NCI-H1930 (cell line): ENCODE data around the gene CIBAR2.

Experiments used
- DNase-seq, 2 experiments: peaks; one replicate each; lab custom pipeline; 2025; lab: John Stamatoyannopoulos, UW

CIBAR2 gene

GRCh38 chr16:85144026-85144915 lies 32.0 kb upstream of the CIBAR2 start:
- DNase-seq, result no peak

DNA sequence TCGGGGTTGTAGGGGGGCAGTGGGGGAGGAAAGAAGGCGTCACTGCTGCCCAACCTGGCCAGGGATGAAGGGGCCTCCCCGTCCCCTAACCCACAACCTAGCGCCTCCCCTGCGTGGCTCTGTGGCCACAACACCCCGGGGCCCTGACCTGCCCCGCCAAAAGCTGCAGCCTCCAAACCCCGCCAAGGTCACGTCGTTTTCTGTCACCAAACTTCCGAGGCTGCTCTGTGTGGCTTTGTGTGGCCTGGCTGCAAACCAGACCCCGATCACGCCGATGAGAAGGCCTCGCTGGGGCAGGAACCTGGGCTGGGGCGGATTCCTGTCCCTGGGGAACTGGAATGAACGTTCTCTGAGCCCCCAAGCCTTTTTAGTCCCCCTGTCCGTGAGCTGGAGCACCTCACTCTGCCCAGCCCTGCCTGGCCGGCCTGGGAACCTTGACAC lies 30.5 kb upstream of the CIBAR2 start:
- no peak for DNase-seq

DNA sequence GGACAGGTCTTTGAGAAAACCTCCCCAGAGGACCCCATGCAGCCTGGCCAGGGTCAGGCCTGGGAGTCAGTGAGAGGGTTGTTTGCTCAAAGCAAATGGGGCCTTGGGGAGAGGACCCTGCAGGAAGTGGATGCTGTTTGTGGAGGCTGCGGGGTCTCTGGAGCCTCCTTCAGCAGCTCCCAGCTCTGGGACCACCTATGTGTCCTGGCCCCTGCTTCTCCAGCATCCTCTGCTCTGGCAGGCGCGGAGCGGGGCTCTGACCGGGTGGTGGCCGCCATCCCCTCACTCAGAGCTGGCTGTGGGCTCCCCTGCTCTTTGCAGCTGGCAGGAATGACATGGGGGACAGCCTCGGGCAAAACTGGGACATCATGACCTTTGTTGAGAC lies 29.8 kb upstream of the CIBAR2 start:
- no peak for DNase-seq

- no peak for DNase-seq
These were observed 29.3 kb upstream of the CIBAR2 start for GRCh38 chr16:85141491-85142128.

DNA sequence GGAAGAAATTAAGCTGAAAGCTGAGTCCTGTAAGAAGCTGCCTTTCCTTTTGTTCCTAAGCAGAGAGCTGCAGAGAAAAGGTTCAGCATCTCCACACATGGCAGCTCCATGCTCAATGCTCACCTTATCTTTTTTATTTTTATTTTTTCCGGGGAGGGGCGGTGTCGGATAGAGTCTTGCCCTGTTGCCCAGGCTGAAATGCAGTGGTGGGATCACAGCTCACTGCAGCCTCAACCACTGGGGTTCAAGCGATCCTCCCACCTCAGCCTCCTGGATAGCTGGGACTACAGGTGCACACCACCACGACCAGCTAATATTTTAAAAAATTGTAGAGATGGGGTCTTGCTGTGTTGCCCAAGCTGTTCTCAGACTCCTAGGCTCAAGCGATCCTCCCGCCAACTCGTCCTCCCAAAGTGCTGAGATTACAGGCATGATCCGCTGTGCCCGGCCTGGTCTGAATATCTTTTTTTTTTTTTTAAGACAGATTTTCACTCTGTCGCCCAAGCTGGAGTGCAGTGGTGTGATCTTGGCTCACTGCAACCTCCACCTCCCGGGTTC lies 28.3 kb upstream of the CIBAR2 start:
- DNase-seq, result no peak

GRCh38 chr16:85139881-85140339 lies 27.6 kb upstream of the CIBAR2 start:
- DNase-seq, result no peak

GRCh38 chr16:85138825-85139627 lies 26.8 kb upstream of the CIBAR2 start:
- DNase-seq, result no peak

GRCh38 chr16:85138073-85138824 lies 26.0 kb upstream of the CIBAR2 start:
- no peak for DNase-seq

DNA sequence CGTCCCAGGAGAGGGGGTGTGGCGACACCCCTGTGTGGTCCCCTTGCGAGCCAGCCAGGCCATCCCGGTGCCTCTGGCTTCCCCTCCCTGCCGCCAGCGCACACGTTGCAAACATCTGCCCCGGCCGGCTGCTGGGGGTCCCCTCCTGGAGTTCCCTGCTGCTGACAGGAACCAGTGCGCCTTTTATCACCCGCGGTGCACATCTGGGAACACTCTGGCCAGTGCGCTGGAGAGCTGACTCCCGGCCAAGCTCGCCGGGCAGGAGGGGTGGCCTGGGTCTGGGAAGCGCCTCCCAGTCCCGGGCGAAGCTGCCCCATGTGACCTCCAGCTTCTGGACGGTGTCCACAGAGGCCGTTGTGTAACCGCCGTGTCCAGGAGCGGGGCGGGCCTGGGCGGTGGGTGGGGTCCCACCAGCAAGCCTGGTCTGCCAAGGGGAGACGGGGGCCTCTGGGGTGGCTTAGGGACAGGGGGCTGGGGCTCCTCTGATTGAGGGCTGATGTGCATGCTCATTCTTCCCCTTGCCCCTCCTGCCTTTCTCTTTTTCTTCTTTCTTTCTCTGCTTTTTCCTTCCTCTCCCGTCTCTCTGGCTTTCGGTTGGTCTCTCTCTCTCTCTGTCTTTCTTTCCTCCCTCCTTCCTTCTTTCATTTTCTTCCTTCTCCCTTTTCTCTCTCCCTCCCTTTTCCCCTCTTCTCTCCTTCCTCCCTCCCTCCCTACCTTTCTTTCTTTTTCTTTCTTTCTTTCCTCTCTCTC lies 25.2 kb upstream of the CIBAR2 start:
- no peak for DNase-seq

DNA sequence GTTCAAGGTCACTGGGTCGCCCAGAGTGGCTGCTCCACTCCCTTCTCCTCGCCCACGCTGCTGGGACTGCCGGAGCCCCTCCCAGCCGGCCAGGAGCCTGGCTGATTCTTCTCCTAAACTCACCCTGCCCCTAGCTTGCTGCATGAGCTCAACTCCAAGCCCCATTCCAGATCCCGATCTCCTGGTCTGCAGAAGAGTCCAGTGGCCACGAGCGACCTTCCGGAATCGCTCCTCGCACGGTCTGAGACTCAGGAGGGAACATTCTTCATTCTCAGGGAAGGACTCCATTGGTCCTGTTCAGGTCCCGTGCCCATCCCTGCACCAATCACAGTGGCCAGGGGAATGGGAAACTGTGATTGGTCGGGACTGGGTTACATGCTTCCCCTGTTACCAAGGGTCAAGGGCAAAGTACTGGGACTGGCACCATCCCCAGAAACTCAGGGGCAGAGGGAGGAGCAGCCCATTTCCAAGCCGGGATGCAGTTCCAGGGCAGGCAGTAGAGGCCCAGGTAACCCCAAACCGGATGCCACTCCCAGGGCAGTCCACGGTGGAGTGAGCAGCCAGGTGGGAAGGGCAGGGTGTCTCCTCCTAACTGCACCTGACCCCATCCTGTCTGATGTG lies 24.5 kb upstream of the CIBAR2 start:
- no peak for DNase-seq

DNA sequence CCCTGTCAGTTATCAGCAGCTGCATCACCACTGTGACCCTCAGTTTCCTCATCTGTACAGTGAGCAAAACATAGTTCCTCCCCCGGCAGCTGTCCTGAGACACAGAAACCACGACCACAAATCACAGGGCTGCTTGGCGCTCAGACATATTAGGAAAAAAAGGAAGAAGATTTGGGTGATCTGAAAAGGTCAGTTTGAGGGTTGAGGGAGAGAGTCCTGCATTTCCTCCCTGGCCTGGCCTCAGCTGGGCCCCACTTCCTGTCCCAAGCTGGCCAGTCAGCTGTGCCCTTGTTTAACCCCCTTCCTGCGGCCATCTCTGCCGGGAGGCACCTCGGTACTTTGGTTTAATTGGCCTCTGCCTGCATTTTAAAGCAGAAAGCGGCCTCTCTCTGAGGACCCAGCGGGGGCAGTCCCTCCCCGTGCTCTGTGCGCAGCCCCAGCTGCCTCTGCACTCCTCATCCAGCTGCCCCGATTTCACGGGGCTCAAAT lies 24.0 kb upstream of the CIBAR2 start:
- DNase-seq, result no peak

GRCh38 chr16:85134789-85135142 lies 22.5 kb upstream of the CIBAR2 start:
- no peak for DNase-seq

GRCh38 chr16:85134076-85134788 lies 22.0 kb upstream of the CIBAR2 start:
- no peak for DNase-seq

- no peak for DNase-seq
These were observed 21.0 kb upstream of the CIBAR2 start for GRCh38 chr16:85133290-85133599.

GRCh38 chr16:85132456-85133289 lies 20.4 kb upstream of the CIBAR2 start:
- DNase-seq, result no peak

DNA sequence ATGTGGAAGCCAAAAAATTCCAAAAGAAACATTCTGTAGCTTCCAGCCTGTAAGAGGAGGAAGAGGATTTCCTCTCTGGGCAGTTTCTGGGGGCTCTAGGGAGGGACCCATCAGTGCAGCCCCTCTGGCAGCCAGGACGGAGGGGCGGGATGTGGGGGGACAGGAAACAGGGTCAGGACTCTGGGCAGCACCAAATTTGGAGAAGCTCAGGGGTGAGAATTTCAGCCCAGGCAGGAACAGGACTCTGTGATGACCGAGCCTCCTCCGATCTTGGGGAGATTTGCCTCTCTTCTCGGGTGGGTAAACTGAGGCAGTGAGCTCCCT lies 18.4 kb upstream of the CIBAR2 start:
- no peak for DNase-seq

GRCh38 chr16:85129876-85130704 lies 17.8 kb upstream of the CIBAR2 start:
- DNase-seq, result no peak
